Measurements from ENCODE around the gene PLEK2. TPM values are rescaled to one million over a fixed set of nuclear protein-coding genes. Genes with fewer than 3 reads are reported as not detected.

PLEK2 gene
- total RNA-seq, 1 donor from 2014 or later = not detected

DNA sequence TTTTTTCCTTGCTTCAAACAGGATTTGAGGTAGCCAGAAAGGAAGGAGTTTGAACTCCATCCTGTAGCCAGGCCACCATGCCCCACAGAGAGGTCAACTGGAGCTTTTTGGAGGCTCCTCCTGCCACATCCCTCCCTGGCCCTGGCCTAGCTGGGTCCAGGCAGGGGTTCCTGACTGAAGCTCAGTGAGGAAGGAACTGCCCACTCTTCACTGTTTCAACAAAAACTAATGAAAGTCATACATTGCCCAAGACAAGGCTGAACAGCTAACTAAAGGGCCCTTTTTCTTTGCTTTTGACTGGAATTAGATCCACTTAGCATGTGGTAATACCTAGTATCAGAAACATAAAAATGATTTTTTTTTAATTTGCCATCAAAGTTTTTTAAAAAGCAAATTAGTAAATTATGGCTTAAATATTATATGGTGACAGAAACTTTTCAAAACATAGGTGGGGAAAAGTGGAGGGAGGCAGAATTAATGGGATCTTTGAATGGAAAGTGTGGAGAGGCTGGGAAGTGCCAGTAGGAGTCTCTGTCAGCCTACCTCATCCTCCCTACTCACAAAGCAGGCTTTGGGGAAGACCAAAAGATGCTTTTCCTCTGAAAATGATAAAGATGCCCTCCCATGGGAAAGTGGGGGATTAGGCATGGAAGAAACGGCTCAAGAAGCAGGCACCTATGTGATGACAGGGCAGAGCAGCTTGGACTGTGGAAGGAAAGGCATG lies 22.0 kb downstream of the PLEK2 start:
- Mint-ChIP-seq H3K4me3 (ENCODE audit: unreplicated experiment) (no peak overlapping the region), H3K36me3 (ENCODE audit: low read depth) (peaks cover 6% of the 10 kb centered on the region), H3K4me1 (ENCODE audit: low read depth) (no peaks in the 10 kb centered on the region), H3K27ac (ENCODE audit: unreplicated experiment) (peak overlapping the region; percentile 12), H3K9me3 (ENCODE audit: low read depth) (no peaks in the 10 kb centered on the region), H3K27me3 (ENCODE audit: low read depth) (no peaks in the 10 kb centered on the region)
- no peak for DNase-seq (ENCODE audit: low spot score)
- TF ChIP-seq, protein P1, sequence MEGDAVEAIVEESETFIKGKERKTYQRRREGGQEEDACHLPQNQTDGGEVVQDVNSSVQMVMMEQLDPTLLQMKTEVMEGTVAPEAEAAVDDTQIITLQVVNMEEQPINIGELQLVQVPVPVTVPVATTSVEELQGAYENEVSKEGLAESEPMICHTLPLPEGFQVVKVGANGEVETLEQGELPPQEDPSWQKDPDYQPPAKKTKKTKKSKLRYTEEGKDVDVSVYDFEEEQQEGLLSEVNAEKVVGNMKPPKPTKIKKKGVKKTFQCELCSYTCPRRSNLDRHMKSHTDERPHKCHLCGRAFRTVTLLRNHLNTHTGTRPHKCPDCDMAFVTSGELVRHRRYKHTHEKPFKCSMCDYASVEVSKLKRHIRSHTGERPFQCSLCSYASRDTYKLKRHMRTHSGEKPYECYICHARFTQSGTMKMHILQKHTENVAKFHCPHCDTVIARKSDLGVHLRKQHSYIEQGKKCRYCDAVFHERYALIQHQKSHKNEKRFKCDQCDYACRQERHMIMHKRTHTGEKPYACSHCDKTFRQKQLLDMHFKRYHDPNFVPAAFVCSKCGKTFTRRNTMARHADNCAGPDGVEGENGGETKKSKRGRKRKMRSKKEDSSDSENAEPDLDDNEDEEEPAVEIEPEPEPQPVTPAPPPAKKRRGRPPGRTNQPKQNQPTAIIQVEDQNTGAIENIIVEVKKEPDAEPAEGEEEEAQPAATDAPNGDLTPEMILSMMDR (IDR thresholded peaks at IDR 0.05) = no peak

DNA sequence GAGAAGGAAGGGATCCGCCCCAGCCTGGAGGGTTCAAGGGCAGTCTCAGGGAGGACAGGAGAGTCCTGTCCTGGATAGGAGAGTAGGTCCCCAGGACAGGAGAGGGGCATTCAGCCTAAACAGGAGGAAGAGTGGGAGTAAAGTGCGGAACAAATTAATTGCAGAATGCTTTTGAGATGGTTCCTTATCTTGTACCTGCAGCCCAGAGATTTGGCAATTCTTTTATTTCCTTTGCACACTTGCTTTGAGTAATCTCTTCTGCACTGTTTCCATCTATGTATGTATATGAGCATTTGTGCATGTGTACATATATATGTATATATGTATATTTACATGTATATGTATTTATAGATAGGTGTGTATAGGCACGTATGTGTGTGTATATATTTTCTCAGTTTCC lies 22.7 kb downstream of the PLEK2 start:
- peaks cover 12% of the 10 kb centered on the region for H3K36me3 Mint-ChIP-seq (ENCODE audit: low read depth)
- DNase-seq (ENCODE audit: low spot score) = no peak
- H3K27me3 Mint-ChIP-seq (ENCODE audit: low read depth) = no peaks in the 10 kb centered on the region
- no peaks in the 10 kb centered on the region for H3K9me3 Mint-ChIP-seq (ENCODE audit: low read depth)
- no peaks in the 10 kb centered on the region for H3K4me1 Mint-ChIP-seq (ENCODE audit: low read depth)
- no peak overlapping the region for H3K27ac Mint-ChIP-seq (ENCODE audit: unreplicated experiment)
- no peak overlapping the region for H3K4me3 Mint-ChIP-seq (ENCODE audit: unreplicated experiment)
- TF ChIP-seq, protein P1 (IDR thresholded peaks at IDR 0.05) = no peak

DNA sequence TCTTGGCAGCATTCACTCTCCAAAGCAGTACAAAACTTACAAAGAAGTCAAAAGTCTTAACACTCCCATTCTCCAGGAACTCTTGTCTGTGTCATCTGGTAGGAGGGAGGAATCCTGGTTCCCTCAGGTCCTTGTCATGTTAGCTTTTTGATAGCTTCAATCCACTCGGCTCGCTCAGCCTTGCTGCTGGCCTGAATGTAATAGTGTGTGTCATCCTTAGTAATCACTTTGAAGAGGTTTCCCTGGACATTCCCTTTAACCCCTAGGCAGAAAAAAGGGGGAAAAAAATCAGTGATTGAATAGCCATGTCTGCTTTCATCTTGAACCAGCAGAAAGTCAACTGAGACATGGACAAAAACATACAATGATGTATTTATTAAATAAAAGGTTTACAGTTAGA lies 24.8 kb downstream of the PLEK2 start:
- no peaks in the 10 kb centered on the region for H3K4me1 Mint-ChIP-seq (ENCODE audit: low read depth)
- H3K27me3 Mint-ChIP-seq (ENCODE audit: low read depth) = no peaks in the 10 kb centered on the region
- H3K4me3 Mint-ChIP-seq (ENCODE audit: unreplicated experiment) = no peak overlapping the region
- H3K27ac Mint-ChIP-seq (ENCODE audit: unreplicated experiment) = no peak overlapping the region
- DNase-seq (ENCODE audit: low spot score) = no peak
- H3K36me3 Mint-ChIP-seq (ENCODE audit: low read depth) = peaks cover 24% of the 10 kb centered on the region
- TF ChIP-seq, protein P1 (IDR thresholded peaks at IDR 0.05) = no peak
- no peaks in the 10 kb centered on the region for H3K9me3 Mint-ChIP-seq (ENCODE audit: low read depth)

DNA sequence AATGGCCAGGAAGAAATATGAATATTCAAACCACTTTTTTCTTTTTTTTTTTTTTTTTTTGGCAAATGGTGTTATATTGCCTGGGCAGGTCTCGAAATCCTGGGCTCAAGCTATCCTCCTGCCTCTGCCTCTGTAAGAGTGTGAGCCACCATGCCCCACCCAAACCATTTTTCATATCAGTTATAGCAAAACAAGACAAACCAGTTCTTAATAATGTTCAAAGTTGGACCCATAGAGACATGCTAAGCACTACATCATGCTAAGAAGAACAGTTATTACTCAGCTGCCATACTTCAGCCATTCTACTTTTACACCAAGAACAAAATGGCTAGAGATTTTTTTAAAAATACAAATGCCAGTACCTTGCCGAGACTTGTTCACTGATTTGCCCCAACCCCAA lies 26.3 kb downstream of the PLEK2 start:
- H3K27me3 Mint-ChIP-seq (ENCODE audit: low read depth) = no peaks in the 10 kb centered on the region
- no peak for DNase-seq (ENCODE audit: low spot score)
- H3K27ac Mint-ChIP-seq (ENCODE audit: unreplicated experiment) = no peak overlapping the region
- TF ChIP-seq, protein P1 (IDR thresholded peaks at IDR 0.05) = no peak
- no peaks in the 10 kb centered on the region for H3K4me1 Mint-ChIP-seq (ENCODE audit: low read depth)
- H3K9me3 Mint-ChIP-seq (ENCODE audit: low read depth) = no peaks in the 10 kb centered on the region
- no peak overlapping the region for H3K4me3 Mint-ChIP-seq (ENCODE audit: unreplicated experiment)
- peaks cover 30% of the 10 kb centered on the region for H3K36me3 Mint-ChIP-seq (ENCODE audit: low read depth)

DNA sequence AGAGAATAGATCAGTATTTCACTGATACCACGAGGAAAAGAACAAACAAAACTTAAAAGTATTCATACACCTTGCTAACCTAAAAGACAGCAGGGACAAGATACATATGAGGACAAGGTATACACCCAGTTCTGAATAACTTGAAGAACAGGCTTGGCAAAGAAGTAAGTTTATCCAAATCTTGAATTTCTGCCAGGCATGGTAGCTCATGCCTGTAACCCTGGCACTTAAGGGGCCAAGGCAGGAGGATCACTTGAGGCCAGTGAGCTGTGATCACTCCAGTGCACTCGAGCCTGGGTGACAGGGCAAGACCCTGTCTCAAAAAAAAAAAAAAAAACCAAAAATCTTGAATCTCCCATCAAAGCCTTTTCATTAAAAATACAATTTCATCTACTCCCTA lies 26.8 kb downstream of the PLEK2 start:
- H3K27ac Mint-ChIP-seq (ENCODE audit: unreplicated experiment) = no peak overlapping the region
- no peaks in the 10 kb centered on the region for H3K4me1 Mint-ChIP-seq (ENCODE audit: low read depth)
- no peak for DNase-seq (ENCODE audit: low spot score)
- no peaks in the 10 kb centered on the region for H3K27me3 Mint-ChIP-seq (ENCODE audit: low read depth)
- H3K4me3 Mint-ChIP-seq (ENCODE audit: unreplicated experiment) = no peak overlapping the region
- TF ChIP-seq, protein P1 (IDR thresholded peaks at IDR 0.05) = no peak
- peaks cover 30% of the 10 kb centered on the region for H3K36me3 Mint-ChIP-seq (ENCODE audit: low read depth)
- no peaks in the 10 kb centered on the region for H3K9me3 Mint-ChIP-seq (ENCODE audit: low read depth)
